Measurements from ENCODE around the gene POMGNT2.
"Not testable (repeated sequence)": the region's sequence is repeated elsewhere in the genome, so short reads cannot be mapped to it uniquely, and the experiment has no call there.

POMGNT2 gene

GRCh38 chr3:43079536-43080332, 26.1 kb downstream of the POMGNT2 start:
- no peak for DNase-seq (ENCODE audit: low read depth, low spot score)
- H3K27ac ChIP-seq: no peak overlapping the region

DNA sequence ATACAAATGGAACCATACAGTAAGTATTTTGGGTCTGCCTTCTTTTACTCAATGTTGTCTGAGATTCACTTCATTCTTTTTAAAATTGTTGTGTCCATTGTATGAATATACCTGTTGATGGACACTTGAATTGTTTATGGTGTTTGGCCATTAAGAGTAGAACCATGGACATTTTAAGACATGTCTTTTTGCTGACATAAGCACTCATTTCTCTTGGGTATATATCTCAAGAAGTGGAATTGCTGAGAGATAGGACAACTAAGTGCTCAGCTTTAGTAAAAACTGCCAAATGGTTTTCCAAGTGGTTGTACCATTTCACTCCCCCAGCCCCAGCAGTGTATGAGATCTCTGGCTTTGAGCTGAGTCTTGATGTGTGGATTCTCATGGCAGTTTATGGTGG, 28.2 kb downstream of the POMGNT2 start:
- no peak overlapping the region for H3K27ac ChIP-seq
- no peak for DNase-seq (ENCODE audit: low read depth, low spot score)

DNA sequence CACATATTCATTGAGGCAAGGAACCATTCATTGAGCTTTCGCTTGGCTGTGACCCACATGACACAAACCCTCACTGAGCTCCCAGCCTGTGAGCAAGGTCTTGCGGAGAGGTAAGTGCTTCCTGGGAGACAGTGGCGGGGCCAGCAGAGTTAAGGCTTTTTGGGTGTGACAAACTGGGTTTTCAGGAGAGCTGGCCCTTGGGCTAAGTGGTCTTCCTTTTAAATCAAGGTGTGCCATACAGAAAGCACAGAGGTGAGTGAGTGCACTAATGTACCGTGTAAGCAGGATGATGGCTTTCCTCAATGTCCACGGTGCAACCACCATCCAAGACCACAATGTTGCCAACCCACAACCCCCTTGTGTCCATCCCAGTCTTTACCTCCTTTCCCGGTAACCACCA, 28.6 kb downstream of the POMGNT2 start:
- no peak overlapping the region for H3K27ac ChIP-seq
- DNase-seq (ENCODE audit: low read depth, low spot score): no peak

GRCh38 chr3:43076857-43077256, 29.0 kb downstream of the POMGNT2 start:
- DNase-seq (ENCODE audit: low read depth, low spot score): no peak
- no peak overlapping the region for H3K27ac ChIP-seq

DNA sequence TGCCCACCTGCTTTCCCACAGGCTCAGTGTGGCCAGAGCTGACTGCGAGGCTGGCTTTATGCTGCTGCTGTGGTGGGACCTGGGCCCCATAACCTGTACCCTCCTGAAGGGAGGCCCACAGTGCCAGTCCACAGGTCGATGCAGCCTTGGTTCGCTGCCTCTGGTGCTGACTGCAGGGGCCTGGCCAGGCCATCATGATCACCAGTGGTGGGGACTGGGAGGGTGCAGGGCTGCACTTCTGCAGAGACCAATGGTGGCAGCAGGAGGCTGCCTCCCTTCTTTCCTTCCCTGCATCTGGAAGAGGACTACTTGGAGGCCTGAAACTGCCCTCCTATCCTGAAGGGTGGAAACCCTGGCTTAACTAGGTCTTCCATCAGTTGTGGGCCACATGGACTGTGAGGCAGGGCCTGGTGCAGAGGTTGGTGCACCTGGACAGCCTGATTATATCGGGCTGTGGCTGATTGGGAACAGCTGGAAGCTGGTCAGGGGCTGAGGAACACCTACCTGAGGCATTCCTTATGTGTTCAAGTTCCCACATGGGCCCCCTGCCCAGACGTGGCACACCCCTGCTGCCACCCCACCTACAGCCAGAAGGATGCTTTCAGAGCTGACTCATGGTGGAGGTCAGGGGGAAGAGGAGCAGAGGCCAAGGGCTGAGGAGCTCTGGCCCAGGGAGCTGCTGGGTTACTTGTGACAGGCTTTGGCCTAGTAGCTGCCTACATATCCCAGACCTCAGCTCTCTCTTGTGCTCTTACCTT, 29.8 kb downstream of the POMGNT2 start:
- no peak overlapping the region for H3K27ac ChIP-seq
- no peak for DNase-seq (ENCODE audit: low read depth, low spot score)

DNA sequence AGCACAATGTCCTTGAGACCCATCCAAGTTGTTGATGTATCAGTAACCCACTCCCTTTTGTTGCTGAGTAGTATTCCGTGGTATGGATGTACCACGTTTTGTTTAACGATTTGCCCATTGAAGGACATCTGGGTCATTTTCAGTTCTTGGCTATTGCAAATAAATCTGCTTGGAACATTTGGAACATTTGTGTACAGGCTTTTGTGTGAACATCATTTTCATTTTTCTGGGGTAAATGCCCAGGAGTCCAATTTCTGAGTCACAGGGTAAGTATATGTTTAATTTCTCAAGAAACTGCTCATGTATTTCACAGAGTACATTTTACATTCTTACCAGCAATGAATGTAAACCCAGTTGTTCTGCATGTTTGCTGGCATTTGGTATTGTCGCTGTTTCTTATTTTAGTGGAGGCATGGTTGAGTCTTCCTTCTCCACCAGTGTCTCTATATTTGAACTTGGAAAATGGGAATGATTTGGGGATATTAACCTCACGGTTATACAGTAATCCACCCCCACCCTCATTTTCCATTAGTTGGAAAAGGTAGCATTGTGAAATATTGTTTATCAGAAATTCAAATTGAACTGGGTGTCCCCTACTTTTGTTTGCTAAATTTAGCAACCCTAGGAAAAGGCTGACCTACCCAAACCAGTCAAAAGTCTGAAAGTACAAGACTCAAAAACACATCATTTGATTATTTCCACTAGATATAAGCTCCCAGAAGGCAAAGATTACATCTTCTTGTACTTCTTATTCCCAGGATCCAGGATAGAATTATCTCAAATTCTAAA, 30.8 kb downstream of the POMGNT2 start:
- H3K27ac ChIP-seq: no peak overlapping the region

DNA sequence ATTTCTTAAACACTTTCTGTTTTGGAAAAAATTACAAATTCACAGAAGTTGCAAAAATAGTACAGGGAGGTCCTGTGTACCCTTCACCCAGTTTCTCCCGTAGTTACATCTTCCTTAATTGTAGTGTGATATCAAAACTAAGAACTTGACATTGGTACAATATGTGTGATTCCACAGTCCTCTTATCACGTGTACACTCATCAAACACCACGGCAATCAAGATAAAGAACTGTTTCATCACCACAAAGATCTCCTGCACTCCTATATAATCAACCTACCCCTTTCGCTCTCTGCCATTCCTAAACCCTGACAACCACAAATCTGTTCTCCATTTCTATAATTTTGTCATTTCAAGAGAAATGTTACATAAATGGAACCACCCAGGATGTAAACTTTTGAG, 31.4 kb downstream of the POMGNT2 start:
- H3K27ac ChIP-seq: no peak overlapping the region
- DNase-seq (ENCODE audit: low read depth, low spot score): no peak

More for the DNA sequence above, 30.8 kb downstream of the POMGNT2 start:
- no peak for DNase-seq (ENCODE audit: low read depth, low spot score)

DNA sequence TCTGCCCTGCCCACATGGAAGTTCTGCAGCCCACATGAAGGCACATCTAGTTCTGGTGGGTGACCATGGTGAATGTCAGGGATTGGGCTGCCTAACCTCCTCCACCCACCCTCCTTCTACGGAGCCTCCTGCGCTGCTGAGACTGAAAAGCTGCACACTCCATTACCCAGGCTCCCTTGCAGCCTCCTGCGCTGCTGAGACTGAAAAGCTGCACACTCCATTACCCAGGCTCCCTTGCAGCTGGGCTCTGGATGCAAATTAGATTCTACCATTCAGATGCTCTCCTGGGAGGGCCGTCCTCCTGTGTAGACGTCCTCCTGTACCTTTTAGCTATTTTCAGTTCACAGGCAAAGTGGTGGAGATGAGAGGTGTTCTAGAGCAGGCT, 32.1 kb downstream of the POMGNT2 start:
- DNase-seq (ENCODE audit: low read depth, low spot score): no peak

GRCh38 chr3:43073116-43073835, 32.6 kb downstream of the POMGNT2 start:
- no peak overlapping the region for H3K27ac ChIP-seq
- DNase-seq (ENCODE audit: low read depth, low spot score): no peak

More for the DNA sequence above, 32.1 kb downstream of the POMGNT2 start:
- no peak overlapping the region for H3K27ac ChIP-seq

- no peak for DNase-seq (ENCODE audit: low read depth, low spot score)
- H3K27ac ChIP-seq: no peak overlapping the region
Measured at GRCh38 chr3:43072361-43072760, 33.5 kb downstream of the POMGNT2 start.

DNA sequence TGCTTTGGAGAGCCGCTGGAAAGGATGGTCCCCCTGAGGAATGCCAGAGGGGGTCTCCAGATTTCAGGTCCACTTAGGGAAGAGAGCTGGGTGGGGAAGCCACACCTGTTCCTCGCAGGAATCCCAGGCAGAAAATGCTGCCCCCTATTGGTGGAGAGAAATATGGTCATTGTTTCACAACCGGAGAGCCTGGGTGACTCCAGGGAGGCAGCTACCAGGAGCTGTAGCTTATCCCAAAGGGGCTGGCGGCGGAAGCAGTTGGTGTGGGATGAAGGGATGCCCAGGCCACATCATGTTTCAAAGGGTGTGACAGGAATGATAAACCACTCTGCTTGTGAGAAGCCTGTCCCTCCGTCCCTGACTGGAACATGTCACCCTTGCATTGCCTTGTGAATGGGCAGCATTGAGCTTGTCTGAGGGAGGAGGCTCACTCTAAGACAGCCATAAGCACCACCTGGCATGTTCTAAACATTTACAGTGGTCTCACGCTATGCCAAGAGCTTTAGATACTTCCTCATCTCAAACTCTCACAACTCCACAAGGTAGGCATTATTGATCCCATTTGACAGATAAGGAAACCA, 34.5 kb downstream of the POMGNT2 start:
- H3K27ac ChIP-seq: no peak overlapping the region
- no peak for DNase-seq (ENCODE audit: low read depth, low spot score)

DNA sequence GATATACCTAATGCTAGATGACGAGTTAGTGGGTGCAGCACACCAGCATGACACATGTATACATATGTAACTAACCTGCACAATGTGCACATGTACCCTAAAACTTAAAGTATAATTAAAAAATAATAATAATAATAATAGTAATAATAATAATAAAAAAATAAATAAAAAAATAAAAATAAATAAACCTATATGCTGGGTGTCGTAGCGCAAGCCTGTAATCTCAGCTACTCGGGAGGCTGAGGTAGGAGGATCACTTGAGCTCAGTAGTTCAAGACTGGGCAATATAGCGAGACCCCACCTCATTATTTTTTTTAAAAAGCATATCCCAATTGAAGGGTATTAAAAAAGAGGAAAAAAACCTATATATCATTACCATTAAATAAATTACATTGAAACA, 35.2 kb downstream of the POMGNT2 start:
- H3K27ac ChIP-seq; DNase-seq (ENCODE audit: low read depth, low spot score): not testable (repeated sequence)

GRCh38 chr3:43063114-43063513, 42.8 kb downstream of the POMGNT2 start:
- no peak for DNase-seq (ENCODE audit: low read depth, low spot score)
- H3K27ac ChIP-seq: no peak overlapping the region

- DNase-seq (ENCODE audit: low read depth, low spot score): no peak
Measured at GRCh38 chr3:43062564-43063040, 43.3 kb downstream of the POMGNT2 start.

GRCh38 chr3:43062040-43062563, 43.8 kb downstream of the POMGNT2 start:
- no peak overlapping the region for H3K27ac ChIP-seq
- DNase-seq (ENCODE audit: low read depth, low spot score): no peak

More at GRCh38 chr3:43062564-43063040, 43.3 kb downstream of the POMGNT2 start:
- no peak overlapping the region for H3K27ac ChIP-seq

DNA sequence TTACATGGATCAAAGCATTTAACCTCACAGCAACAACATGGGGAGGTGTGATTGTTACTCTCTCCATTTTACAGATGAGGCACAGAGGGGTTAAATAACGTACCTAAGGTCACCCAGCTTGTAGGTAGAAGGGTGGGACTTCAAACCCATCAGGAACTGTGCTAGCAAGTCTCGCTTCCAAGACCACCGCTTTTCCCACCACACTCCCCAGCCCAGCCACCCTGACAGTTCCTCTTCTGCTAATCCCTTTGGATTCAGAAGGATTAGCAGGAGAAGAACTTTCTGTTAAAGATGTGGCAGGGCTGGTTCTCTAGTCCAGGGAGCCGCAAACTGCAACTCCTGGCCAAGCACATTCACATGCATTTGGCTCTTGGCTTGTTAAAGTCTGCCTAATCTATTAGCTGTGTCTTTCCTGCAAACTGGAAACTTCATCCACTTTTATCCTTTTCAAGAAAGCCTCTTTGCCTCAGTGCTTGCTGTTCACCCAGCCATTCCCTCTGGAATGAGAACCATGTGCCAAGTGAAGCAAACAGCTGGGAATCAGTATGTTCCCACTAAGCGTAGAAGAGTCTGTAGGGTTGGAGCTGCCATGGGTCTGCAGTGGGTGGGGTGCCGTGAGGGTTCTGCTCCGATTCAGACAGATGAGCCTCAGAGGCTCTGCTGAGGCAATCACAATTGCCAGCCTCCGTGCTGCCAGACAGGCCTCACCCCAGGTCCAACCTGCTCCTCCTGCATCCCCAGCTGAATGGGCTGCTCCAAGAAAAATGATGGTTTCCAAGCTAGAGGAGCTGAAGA, 44.6 kb downstream of the POMGNT2 start:
- no peak for DNase-seq (ENCODE audit: low read depth, low spot score)
- H3K27ac ChIP-seq: no peak overlapping the region

DNA sequence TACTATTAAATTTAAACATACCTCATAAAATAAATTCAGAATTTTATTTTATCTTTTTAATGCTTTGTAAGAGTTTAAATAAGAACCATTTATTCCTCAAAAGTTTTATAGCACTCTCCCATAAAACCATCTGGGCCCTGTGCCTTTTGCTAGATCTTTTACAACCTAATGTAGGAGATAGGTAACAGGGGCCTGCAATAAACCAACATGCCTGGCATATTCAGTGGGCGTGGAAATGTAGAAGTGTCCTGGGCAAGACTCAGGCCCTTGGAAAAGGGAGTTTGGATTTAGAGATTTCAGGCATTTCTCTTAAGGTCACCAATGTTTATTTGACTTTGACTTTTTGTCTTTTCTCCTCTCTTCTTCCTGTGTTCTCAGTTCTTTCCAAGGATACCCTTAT, 46.4 kb downstream of the POMGNT2 start:
- no peak overlapping the region for H3K27ac ChIP-seq
- no peak for DNase-seq (ENCODE audit: low read depth, low spot score)
